Esophagus muscularis mucosa (tissue), 4 donors: Measurements from ENCODE around the gene ARHGEF6.

Source experiments
- EP300 ChIP-seq: sonication (generic); formaldehyde crosslinking; IDR thresholded peaks from one replicate; pipeline ENCODE4 v1.6.1; 2017; ENCODE audit warnings: antibody characterized with exemption
- POLR2A ChIP-seq: fragments of 450-650 bp; IDR thresholded peaks from one replicate; pipeline ENCODE4 v1.6.1; 2017; ENCODE audit warnings: antibody characterized with exemption, moderate library complexity, mild to moderate bottlenecking, low read depth
- TF ChIP-seq, protein P1 (sequence below), 3 experiments: fragments of 200-600 bp in 2 of 3; fragments of 450-650 bp in 1 of 3; sonication (generic) in 2 of 3; IDR thresholded peaks; one replicate each; pipeline ENCODE4 v1.5.1; 2017 to 2019; ENCODE audit warnings: antibody characterized with exemption in 3 of 3, mild to moderate bottlenecking in 2 of 3, moderate library complexity in 1 of 3

DNA sequence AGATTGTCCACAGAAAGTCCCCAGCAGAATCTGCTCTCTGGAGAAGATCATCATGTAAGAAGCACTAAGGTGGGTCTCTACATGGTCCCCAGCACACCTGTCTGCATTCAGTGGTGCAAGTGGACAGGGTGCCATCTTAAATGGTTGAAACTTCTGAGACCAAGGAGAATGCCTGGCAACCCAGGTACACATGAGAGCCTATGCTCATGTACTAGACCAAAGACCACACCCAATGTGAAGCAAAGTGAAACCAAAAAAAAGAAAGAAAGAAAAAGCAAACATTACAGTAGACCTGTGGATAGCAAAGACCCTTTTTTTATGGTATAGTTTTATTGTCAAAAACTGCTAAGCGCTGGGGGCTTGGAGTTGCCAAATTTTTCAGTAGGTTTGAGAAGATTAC is 117.8 kb downstream of the ARHGEF6 start:
- TF ChIP-seq, protein P1, sequence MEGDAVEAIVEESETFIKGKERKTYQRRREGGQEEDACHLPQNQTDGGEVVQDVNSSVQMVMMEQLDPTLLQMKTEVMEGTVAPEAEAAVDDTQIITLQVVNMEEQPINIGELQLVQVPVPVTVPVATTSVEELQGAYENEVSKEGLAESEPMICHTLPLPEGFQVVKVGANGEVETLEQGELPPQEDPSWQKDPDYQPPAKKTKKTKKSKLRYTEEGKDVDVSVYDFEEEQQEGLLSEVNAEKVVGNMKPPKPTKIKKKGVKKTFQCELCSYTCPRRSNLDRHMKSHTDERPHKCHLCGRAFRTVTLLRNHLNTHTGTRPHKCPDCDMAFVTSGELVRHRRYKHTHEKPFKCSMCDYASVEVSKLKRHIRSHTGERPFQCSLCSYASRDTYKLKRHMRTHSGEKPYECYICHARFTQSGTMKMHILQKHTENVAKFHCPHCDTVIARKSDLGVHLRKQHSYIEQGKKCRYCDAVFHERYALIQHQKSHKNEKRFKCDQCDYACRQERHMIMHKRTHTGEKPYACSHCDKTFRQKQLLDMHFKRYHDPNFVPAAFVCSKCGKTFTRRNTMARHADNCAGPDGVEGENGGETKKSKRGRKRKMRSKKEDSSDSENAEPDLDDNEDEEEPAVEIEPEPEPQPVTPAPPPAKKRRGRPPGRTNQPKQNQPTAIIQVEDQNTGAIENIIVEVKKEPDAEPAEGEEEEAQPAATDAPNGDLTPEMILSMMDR (IDR thresholded peaks at IDR 0.05) = no peak
- TF ChIP-seq POLR2A (no peak), EP300 (no peak)
